Endothelial cell of umbilical vein (primary cell): ENCODE measurements around the gene INPP5A. TPM values are rescaled to one million over a fixed set of nuclear protein-coding genes. Genes with fewer than 3 reads are reported as not detected.

ENCODE experiments used
- BruUV-seq: library from RNA; stranded (reverse); fragments of 400-500 nt; replicated peaks from 2 replicates; lab custom pipeline; 2021; lab: Mats Ljungman, UMichigan
- CTCF ChIA-PET: fragments of 300-600, 350-600 bp; sonication (Branson Sonifier 250); formaldehyde crosslinking; loops from one replicate; lab custom pipeline; 2021; ENCODE audit warnings: antibody characterized with exemption, inconsistent platforms; lab: Charles Lee
- POLR2A ChIA-PET: fragments of 300-600, 350-600 bp; sonication (Branson Sonifier 250); formaldehyde crosslinking; loops from one replicate; lab custom pipeline; 2021; ENCODE audit warnings: antibody characterized with exemption, inconsistent platforms; lab: Charles Lee
- DNase-seq: peaks from one replicate; pipeline ENCODE4 v3.0.0-alpha.2; 2011; ENCODE audit warnings: low read depth, low spot score
- FAIRE-seq: peaks from 2 replicates; lab custom pipeline; 2011; peaks lifted over from hg19 to GRCh38; lab: Jason Lieb, UNC
- H2AFZ ChIP-seq: 2 replicates; pipeline ENCODE4 v1.6.0; 2012; ENCODE audit warnings: low read depth, low read length, control low read depth, inconsistent platforms
- H3K27ac ChIP-seq: 2 replicates; pipeline ENCODE4 v1.5.1; 2011; ENCODE audit warnings: low read depth, mild to moderate bottlenecking, control low read depth, low read length, moderate library complexity; ENCODE audit not compliant: insufficient read depth
- H3K27me3 ChIP-seq, 2 experiments: 2 replicates each; pipeline versions ENCODE4 v1.6.0 to v1.6.1; 2011; ENCODE audit warnings: low read length in 2 of 2, mixed read lengths in 1 of 2; ENCODE audit not compliant: control insufficient read depth in 2 of 2, insufficient read depth in 2 of 2
- H3K36me3 ChIP-seq, 2 experiments: 2 replicates in 1 of 2; 3 replicates in 1 of 2; pipeline ENCODE4 v1.5.1; 2011; ENCODE audit warnings: low read length in 2 of 2, mild to moderate bottlenecking in 1 of 2, moderate library complexity in 1 of 2; ENCODE audit not compliant: control insufficient read depth in 2 of 2, insufficient read depth in 2 of 2; ENCODE audit errors: extremely low read depth in 1 of 2
- H3K4me1 ChIP-seq: 3 replicates; pipeline ENCODE4 v1.5.1; 2011; ENCODE audit warnings: mild to moderate bottlenecking, low read length; ENCODE audit not compliant: control insufficient read depth, insufficient read depth; ENCODE audit errors: extremely low read depth
- H3K4me2 ChIP-seq: 2 replicates; pipeline ENCODE4 v1.6.1; 2011; ENCODE audit warnings: low read length, control low read depth, mixed read lengths; ENCODE audit not compliant: insufficient read depth
- H3K4me3 ChIP-seq, 3 experiments: fragments of 200-600 bp in 1 of 3; sonication (generic), shearing (Covaris generic) in 1 of 3; replicated peaks in 1 of 3; 2 replicates each; pipeline ENCODE4 v1.5.1; 2011 to 2016; ENCODE audit warnings: control low read depth in 3 of 3, low read length in 3 of 3, mild to moderate bottlenecking in 2 of 3, inconsistent platforms in 1 of 3, low read depth in 1 of 3, moderate library complexity in 1 of 3; ENCODE audit not compliant: insufficient read depth in 1 of 3
- H3K79me2 ChIP-seq: 2 replicates; pipeline ENCODE4 v1.6.0; 2012; ENCODE audit warnings: low read length, inconsistent platforms; ENCODE audit not compliant: control insufficient read depth, insufficient read depth
- H3K9ac ChIP-seq: replicated peaks from 2 replicates; pipeline ENCODE3; 2011; ENCODE audit warnings: low read length, control low read depth; ENCODE audit not compliant: insufficient read depth; ENCODE audit errors: extremely low read depth
- H3K9me1 ChIP-seq: replicated peaks from 3 replicates; pipeline ENCODE4 v1.6.0; 2011; ENCODE audit warnings: mild to moderate bottlenecking, low read length; ENCODE audit not compliant: control insufficient read depth, insufficient read depth; ENCODE audit errors: extremely low read depth
- H3K9me3 ChIP-seq: replicated peaks from 2 replicates; pipeline ENCODE4 v1.5.1; 2012; ENCODE audit warnings: low read length, inconsistent platforms; ENCODE audit not compliant: control insufficient read depth, insufficient read depth
- H4K20me1 ChIP-seq: replicated peaks from 2 replicates; pipeline ENCODE3; 2011; ENCODE audit warnings: mild to moderate bottlenecking, low read length; ENCODE audit not compliant: control insufficient read depth, insufficient read depth; ENCODE audit errors: extremely low read depth
- EZH2 ChIP-seq: IDR thresholded peaks from 2 replicates; pipeline ENCODE4 v1.6.1; 2012; ENCODE audit warnings: borderline replicate concordance, low read depth, mild to moderate bottlenecking, moderate library complexity, low read length, inconsistent platforms; ENCODE audit not compliant: severe bottlenecking
- FOS ChIP-seq: IDR thresholded peaks from 2 replicates; pipeline ENCODE4 v1.6.1; 2011; ENCODE audit warnings: mild to moderate bottlenecking, low read length, moderate library complexity, borderline replicate concordance; ENCODE audit not compliant: insufficient read depth
- GATA2 ChIP-seq: IDR thresholded peaks from 2 replicates; pipeline ENCODE4 v1.7.0; 2011; ENCODE audit warnings: low read depth, mild to moderate bottlenecking, moderate library complexity, mixed read lengths, low read length; ENCODE audit not compliant: insufficient read length, insufficient read depth
- JUN ChIP-seq: IDR thresholded peaks from 2 replicates; pipeline ENCODE4 v1.6.1; 2011; ENCODE audit warnings: borderline replicate concordance, low read depth; ENCODE audit not compliant: insufficient read length, insufficient read depth
- MYC ChIP-seq: IDR thresholded peaks from one replicate; pipeline ENCODE4 v1.6.1; 2011; ENCODE audit warnings: mild to moderate bottlenecking, low read depth, low read length
- POLR2A ChIP-seq: IDR thresholded peaks from 2 replicates; pipeline ENCODE4 v1.6.1; 2012; ENCODE audit warnings: low read depth, mild to moderate bottlenecking, control low read depth, low read length
- POLR2AphosphoS5 ChIP-seq: IDR thresholded peaks from 2 replicates; pipeline ENCODE4 v1.6.1; 2012; ENCODE audit warnings: low read depth, mild to moderate bottlenecking, control low read depth, low read length, moderate library complexity; ENCODE audit not compliant: insufficient read depth
- dilution Hi-C: fragments of 300-500 bp; cut with MboI; formaldehyde crosslinking; loops from one replicate; pipeline ENCODE4 v1.15.0; 2019; ENCODE audit warnings: low sequenced_read_pairs; ENCODE audit not compliant: extremely low pct_ligation_motif_present
- intact Hi-C: fragments of 100-400 bp; cut with micrococcal nuclease; formaldehyde crosslinking; loops from one replicate; pipeline ENCODE4 v1.10.0; 2022
- polyA plus RNA-seq, 4 experiments: library from polyadenylated mRNA; depleted of rRNA in 3 of 4; stranded (reverse) in 3 of 4; unstranded in 1 of 4; fragments of >200 nt; gene quantifications; 2 replicates each; pipeline versions ENCODE4 v1.2.1 to v1.2.3, GENCODE V29; 2011 to 2012; ENCODE audit warnings: missing spikeins in 1 of 4
- total RNA-seq: library from RNA; stranded (reverse); gene quantifications from 2 replicates; pipeline ENCODE4 v1.2.3, GENCODE V29; 2021
- TF ChIP-seq, protein P1 (sequence below): IDR thresholded peaks from 2 replicates; pipeline ENCODE4 v1.6.1; 2011; ENCODE audit not compliant: insufficient read depth, insufficient read length
- TF ChIP-seq, protein P2 (sequence below), 2 donors: IDR thresholded peaks; 1 replicate in 1 of 2; 2 replicates in 1 of 2; pipeline ENCODE4 v1.5.1; 2011; ENCODE audit warnings: low read length in 2 of 2, mild to moderate bottlenecking in 2 of 2, moderate library complexity in 2 of 2, control low read depth in 1 of 2, inconsistent platforms in 1 of 2, low read depth in 1 of 2; ENCODE audit not compliant: insufficient read depth in 1 of 2; ENCODE audit errors: extremely low read depth in 1 of 2

INPP5A gene
- total and polyA plus RNA-seq, 2 donors (not counting 3 experiments of a cell fraction or from before 2014, with no cell fraction given), result 22.9 to 33.2 TPM

DNA sequence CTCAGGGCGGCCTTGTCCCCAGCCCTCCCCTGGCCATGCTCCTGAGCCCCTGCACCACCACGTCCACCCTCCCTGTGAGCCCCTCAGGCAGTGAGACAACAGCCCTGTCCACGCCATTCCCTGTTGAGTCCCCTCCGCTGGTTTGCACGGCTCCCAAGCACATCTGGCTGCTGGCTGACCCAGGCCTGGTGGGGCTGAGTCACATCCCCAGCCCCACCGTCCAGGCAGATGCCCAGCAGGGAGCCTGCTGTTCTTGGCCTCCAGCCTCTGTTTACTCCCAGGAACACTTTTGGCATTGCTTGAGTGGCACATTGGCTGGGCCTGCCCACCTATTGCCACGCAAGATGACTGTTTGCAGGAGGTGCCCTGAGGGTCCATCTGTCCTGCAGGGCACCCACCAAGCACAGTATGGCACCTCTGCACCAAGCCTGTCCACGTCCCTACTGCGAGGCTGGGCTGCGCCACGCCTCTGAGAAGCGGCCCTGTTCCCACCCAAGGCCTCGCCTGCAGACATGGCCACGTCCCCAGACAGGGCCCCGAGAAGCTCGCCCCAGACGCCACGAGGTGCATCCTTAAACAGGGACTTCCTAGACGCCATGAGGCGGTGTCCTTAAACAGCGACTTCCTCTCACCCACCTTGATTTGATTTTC lies 48.4 kb upstream of the INPP5A start:
- no TSS peak for BruUV-seq
- Histone ChIP-seq H3K9ac (no peak overlapping the region), H3K27me3 (no peaks in the 10 kb centered on the region), H3K79me2 (no peaks in the 10 kb centered on the region), H3K4me1 (no peaks in the 10 kb centered on the region), H3K4me2 (no peak overlapping the region), H3K27ac (no peak overlapping the region), H2AFZ (no peak overlapping the region), H3K9me1 (no peaks in the 10 kb centered on the region), H4K20me1 (no peaks in the 10 kb centered on the region), H3K4me3 (no peak overlapping the region), H3K9me3 (no peaks in the 10 kb centered on the region), H3K36me3 (no peaks in the 10 kb centered on the region)
- TF ChIP-seq JUN, result no peak
- no peak for TF ChIP-seq GATA2
- no peak for TF ChIP-seq MYC
- TF ChIP-seq FOS, result no peak
- TF ChIP-seq POLR2AphosphoS5, result no peak
- no peak for TF ChIP-seq EZH2
- TF ChIP-seq POLR2A, result no peak
- TF ChIP-seq, protein P1, sequence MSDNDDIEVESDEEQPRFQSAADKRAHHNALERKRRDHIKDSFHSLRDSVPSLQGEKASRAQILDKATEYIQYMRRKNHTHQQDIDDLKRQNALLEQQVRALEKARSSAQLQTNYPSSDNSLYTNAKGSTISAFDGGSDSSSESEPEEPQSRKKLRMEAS, result no peak
- TF ChIP-seq, protein P2, sequence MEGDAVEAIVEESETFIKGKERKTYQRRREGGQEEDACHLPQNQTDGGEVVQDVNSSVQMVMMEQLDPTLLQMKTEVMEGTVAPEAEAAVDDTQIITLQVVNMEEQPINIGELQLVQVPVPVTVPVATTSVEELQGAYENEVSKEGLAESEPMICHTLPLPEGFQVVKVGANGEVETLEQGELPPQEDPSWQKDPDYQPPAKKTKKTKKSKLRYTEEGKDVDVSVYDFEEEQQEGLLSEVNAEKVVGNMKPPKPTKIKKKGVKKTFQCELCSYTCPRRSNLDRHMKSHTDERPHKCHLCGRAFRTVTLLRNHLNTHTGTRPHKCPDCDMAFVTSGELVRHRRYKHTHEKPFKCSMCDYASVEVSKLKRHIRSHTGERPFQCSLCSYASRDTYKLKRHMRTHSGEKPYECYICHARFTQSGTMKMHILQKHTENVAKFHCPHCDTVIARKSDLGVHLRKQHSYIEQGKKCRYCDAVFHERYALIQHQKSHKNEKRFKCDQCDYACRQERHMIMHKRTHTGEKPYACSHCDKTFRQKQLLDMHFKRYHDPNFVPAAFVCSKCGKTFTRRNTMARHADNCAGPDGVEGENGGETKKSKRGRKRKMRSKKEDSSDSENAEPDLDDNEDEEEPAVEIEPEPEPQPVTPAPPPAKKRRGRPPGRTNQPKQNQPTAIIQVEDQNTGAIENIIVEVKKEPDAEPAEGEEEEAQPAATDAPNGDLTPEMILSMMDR (IDR thresholded peaks at IDR 0.05; ENCODE audit: extremely low read depth in 1 of 2, insufficient read depth in 1 of 2, low read depth in 1 of 2, low read length in 2 of 2), result no peak
- dilution Hi-C loops (no loop called here), intact Hi-C loops (no loop called here)
- DNase-seq (no peak), FAIRE-seq (no peak)
- ChIA-PET CTCF (no interaction called here), POLR2A (no interaction called here)
